NCI-H2081 treated with DMSO at 0.1 percent for 48 hours (cell line): ENCODE data around the gene AMT.
A peak's percentile ranks its signal among the peaks of the same experiment; 100 is the strongest.
"Not testable (repeated sequence)": the region's sequence is repeated elsewhere in the genome, so short reads cannot be mapped to it uniquely, and the experiment has no call there.

Experiments used
- DNase-seq: peaks from one replicate; lab custom pipeline; 2025; lab: John Stamatoyannopoulos, UW

The AMT gene

GRCh38 chr3:49421890-49422378 lies 339 bp downstream of the AMT start:
- DNase-seq = no peak

DNA sequence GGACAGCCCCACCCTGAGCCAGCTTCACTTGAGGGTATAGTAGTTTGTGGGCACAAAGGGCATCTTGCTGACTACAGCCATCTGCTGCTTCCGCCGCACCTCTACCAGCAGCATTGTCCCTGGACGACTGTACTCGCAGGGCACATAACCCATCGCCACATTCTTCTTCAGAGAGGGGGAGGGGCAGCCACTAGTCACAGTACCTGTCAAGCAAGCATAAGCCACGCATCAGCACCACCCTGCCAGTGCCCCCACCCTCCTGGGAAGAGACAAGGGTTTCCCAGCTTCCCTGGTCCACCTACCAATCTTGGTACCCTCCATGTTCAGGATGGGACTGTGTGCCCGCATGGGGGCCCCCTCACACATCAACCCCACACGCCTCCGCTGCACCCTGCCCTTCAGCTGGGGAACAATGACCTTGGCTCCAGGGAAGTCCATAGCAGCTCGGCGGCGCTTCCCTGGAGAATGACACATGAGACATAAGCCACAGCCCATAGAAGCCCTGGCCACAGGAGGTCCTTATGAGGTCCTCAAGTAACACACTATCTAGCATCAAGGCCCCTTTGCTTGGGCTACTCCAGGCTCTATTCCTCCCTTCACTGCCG lies 4.7 kb downstream of the AMT start:
- no peak for DNase-seq

DNA sequence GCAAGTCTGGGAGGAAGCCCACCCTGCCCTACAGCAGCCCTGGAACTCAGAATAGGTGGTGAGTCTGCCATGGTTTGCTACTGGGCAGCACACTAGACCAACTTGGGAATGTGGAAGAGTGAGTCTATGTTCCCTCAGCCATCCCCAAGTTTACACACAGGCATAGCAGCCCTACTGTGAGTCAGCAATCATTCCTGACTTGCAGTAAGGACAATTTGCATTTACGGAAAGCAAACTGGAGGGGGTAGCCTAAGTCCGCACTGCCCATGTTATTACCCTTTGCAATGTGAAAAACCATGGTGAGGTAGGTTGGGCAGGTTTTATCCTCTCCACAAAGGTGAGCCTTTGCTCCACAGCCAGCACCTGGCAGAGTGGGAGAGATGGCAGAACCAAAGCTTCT lies 5.4 kb downstream of the AMT start:
- DNase-seq = no peak

DNA sequence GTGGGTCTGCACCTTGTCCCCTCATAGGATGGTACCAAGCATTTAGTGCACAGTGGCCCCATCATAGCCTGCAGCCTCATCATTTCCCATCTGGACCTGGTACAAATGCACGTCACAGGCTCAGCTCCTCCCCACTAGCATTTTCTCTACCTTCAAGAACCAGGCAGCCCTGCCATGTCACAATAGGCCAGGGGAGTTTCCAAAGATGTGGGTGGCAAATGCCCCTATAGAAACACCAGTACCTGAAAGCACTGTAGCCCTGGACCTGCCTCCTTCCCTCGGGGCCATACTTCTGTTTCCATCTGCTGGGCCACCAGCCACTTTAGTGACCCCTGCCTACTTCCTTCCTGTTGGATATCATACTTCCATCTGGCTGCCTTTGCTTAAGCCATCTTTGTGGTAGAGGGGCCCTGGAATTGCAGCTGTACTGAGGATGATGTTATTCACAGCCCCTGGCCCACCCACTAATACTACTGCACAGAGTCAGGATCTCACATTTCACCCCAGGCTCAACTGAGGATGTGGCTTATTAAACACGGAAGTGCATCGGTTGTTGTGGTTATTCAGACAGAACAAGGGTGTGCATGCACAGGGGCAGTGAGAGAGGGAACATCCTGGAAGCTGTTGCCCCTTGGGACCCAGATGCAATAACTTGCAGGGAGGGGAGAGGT lies 6.2 kb downstream of the AMT start:
- no peak for DNase-seq

DNA sequence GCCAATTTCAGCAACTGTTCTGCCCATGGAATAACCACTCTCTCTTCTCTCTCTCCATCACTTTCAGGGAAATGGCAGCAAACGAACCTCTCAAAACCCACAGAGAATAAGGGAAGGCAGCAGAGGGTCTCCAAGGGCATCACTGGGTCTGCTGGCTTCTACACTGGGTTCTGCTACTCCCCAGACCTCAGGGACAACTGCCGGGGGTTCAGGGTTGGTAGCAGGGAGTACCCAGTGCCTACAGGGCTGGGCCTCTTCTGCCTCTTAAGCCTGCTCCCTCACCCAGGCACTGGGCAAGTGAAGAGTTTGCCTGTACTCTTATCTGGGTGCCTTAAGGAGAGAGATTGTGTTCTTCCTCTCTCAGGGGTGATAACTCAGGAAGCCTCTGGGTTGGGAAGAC lies 7.5 kb downstream of the AMT start:
- no peak for DNase-seq

- no peak for DNase-seq
These were observed 8.9 kb downstream of the AMT start for GRCh38 chr3:49413338-49413734.

GRCh38 chr3:49412632-49413337 lies 9.5 kb downstream of the AMT start:
- no peak for DNase-seq

- DNase-seq = peak; percentile 96
These were observed 10.2 kb downstream of the AMT start, which contains the start of the genes RHOA and TCTA for GRCh38 chr3:49411968-49412631. TSS of gene RHOA (minus strand) at chr3:49411976. CDS start at chr3:49375589, 36,387 bp downstream. TSS of gene TCTA (plus strand) at chr3:49412423. CDS start at chr3:49412427, 4 bp downstream.

DNA sequence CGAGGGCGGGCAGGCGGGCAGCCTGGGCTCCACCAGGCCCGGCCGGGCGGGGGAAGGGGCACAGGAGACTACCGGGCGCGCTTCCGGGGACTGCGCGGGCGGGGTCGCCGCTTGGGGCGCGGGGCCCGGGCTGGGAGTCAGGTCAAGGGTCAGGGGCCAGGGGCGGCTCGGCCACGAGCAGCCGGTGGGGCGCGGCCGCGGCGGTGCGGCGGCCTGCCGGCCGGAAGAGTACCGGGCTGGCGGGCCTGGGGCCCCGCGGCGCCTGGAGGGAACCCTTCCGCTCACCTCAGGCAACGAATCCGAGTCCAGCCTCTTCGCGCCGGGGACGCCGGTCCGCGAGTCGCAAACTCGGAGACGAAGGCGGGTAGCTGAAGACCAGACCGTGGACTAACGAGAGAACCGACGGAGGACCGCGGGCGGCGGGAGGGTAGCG lies 10.7 kb downstream of the AMT start:
- no peak for DNase-seq

DNA sequence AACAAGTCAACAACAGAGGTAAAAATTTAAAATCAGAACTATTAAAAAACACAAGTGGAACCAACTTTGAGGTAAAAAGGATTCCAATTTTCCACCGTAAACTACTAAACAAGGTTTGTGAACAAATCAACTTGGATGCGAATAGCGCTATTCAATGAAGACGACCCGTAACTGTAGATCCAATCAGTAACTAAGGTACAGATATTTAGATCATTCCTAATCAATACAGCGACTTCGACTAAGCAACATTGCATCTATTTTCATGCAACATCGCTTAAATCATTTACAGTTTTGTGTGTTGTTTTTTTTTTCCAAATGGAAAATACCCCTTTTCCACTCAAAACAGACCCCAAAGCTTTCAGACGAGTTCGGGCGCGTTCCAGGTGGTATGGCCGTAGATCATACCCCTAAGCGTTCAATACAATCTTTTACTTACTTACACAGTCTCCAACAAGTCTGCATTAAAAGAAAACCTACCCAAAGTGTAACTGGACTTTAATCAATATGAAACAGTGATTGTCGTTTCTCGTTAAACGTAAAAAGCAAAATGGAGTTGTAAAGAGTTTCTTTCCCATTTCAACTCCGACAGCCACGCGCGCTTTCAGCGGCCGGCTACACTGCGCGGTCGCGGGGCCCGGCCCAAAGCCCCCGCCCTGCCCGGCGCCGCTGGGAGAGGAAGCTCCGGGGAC lies 11.3 kb downstream of the AMT start:
- DNase-seq = no peak

- no peak for DNase-seq
These were observed 12.0 kb downstream of the AMT start for GRCh38 chr3:49410066-49410845.

DNA sequence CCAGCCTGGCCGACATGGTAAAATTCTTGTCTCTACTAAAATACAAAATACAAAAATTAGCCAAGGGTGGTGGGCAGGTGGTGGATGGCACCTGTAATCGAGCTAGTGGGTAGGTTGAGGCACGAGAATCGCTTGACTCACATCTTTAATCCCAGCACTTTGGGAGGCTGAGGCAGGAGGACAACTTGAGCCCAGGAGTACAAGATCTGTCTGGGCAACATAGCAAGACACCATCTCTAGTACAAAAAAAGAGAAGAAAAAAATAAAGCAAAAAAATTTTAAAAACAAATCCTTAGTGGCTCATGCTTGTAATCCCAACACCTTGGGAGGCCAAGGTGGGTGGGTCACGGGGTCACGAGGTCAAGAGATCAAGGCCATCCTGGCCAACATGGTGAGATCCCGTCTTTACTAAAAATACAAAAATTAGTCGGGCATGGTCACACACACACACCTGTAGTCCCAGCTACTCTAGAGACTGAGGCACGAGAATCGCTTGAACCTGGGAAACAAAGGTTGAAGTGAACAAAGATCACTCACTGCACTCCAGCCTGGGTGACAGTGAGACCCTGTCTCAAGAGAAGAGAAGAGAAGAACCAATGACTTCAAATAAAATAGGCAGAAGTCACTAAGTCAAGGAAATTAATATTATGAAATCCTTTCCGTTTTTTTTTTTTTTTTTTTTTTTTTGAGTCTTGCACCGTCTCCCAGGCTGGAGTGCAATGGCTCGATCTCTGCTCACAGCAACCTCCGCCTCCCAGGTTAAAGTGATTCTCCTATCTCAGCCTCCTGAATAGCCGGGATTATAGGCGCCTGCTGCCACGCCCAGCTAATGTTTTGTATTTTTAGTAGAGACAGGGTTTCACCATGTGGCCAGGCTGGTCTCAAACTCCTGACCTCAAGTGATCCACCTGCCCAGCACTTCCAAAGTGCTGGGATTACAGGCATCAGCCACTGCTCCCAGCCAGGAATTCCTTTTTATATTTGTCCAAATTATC lies 15.4 kb downstream of the AMT start:
- DNase-seq = no peak

GRCh38 chr3:49405570-49405969 lies 16.7 kb downstream of the AMT start:
- not testable (repeated sequence) for DNase-seq

- no peak for DNase-seq
These were observed 18.4 kb downstream of the AMT start for GRCh38 chr3:49403891-49404290.

DNA sequence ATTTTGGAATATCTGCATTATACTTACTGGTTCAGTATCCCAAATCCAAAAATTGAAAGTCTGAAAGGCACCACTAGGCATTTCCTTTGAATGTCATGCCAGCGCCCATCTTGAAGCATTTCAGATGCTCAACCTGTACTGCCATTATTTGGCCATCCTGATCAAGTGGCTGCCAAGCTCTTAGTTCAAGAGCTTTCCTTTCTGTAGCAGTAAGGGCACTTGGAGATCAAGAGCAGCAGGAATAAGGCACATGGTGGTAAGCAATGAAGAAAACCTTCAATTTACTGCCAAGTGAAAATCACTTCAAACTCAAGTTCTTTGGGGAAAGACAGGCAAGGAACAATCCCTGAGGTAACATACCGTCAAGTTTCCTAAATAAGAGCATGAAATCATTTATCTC lies 20.5 kb downstream of the AMT start:
- DNase-seq = no peak

DNA sequence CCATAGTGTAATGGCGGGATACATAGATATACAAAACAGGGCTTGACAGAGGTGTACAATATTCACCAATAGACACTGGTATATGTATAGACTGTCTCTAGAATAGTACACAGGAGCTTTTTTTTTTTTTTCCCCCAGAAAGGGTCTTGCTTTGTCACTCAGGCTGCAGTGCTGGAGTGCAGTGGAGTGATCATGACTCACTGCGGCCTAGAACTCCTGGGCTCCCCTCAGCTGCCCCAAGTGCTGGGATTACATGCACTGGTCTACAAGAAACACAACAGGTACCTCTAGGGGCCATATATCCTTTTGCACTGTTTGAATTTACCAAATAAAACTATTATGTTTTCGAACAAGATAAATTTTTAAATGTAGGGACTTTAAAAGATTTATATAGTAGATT lies 22.8 kb downstream of the AMT start:
- no peak for DNase-seq

- no peak for DNase-seq
These were observed 24.8 kb downstream of the AMT start for GRCh38 chr3:49397470-49397869.

- DNase-seq = not testable (repeated sequence)
These were observed 31.0 kb downstream of the AMT start for GRCh38 chr3:49391310-49391709.

- no peak for DNase-seq
These were observed 33.0 kb downstream of the AMT start for GRCh38 chr3:49389297-49389696.
